DMS114 treated with DMSO at 0.1 percent for 48 hours (cell line): ENCODE data around the gene COL13A1.

ENCODE experiments used
- DNase-seq: peaks from one replicate; lab custom pipeline; 2025; ENCODE audit not compliant: unreplicated experiment; lab: John Stamatoyannopoulos, UW

COL13A1 gene

GRCh38 chr10:70007116-70007820 is 205.6 kb downstream of the COL13A1 start:
- DNase-seq, result no peak
